Measurements from ENCODE around the gene LRRC63. TPM values are rescaled to one million over a fixed set of nuclear protein-coding genes. Genes with fewer than 3 reads are reported as not detected.

The LRRC63 gene
- total and polyA plus RNA-seq, 2 donors (not counting 3 experiments of a cell fraction or from before 2014, with no cell fraction given): 0.04 TPM; not detected in 1

DNA sequence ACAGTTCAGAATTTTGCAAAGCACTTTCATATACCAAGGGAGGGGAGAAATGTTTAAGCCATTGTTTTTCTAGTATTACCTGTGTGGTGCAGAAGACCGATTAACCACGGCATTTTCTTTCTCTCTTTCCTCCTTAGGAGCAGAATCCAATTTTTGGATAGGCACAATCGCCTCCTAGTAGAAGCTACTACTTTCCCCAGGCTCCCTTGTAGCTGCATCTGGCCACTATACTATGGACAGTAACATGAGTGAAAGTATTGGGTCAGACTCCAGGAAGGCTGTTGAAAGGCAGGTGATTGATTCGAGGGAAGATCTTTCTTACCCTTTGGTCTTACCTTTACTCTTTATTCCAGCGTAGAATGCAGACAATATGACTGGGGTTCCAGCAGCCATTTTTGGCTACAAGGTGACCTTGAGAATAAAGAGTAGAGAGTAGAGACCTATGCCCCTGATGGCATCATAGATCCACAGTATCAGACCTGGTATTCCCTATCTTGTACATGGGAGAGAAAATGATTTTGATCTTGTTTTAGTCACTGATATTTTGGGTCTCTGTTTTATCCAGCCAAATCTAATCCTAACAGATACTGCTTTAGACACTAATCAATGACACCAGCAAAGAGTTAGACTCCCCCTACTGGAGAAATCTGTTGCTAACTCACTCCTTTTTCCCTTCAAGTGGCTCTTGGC is 77.0 kb downstream of the LRRC63 start:
- no peak overlapping the region for H3K27ac ChIP-seq (ENCODE audit: insufficient read depth, low read depth, low read length)
- H3K4me1 ChIP-seq (ENCODE audit: control insufficient read depth, extremely low read depth, insufficient read depth, low read length): no peaks in the 10 kb centered on the region
- TF ChIP-seq EZH2 (IDR thresholded peaks at IDR 0.05; ENCODE audit: borderline replicate concordance, low read depth, low read length, severe bottlenecking) (no peak), POLR2A (IDR thresholded peaks at IDR 0.05; ENCODE audit: low read depth, low read length) (no peak), POLR2AphosphoS5 (IDR thresholded peaks at IDR 0.05; ENCODE audit: insufficient read depth, low read depth, low read length) (no peak), GATA2 (IDR thresholded peaks at IDR 0.05; ENCODE audit: insufficient read depth, insufficient read length, low read depth, low read length) (no peak), JUN (IDR thresholded peaks at IDR 0.05; ENCODE audit: borderline replicate concordance, insufficient read depth, insufficient read length, low read depth) (no peak), FOS (IDR thresholded peaks at IDR 0.05; ENCODE audit: borderline replicate concordance, insufficient read depth, low read length) (no peak)
- TF ChIP-seq, protein P1, sequence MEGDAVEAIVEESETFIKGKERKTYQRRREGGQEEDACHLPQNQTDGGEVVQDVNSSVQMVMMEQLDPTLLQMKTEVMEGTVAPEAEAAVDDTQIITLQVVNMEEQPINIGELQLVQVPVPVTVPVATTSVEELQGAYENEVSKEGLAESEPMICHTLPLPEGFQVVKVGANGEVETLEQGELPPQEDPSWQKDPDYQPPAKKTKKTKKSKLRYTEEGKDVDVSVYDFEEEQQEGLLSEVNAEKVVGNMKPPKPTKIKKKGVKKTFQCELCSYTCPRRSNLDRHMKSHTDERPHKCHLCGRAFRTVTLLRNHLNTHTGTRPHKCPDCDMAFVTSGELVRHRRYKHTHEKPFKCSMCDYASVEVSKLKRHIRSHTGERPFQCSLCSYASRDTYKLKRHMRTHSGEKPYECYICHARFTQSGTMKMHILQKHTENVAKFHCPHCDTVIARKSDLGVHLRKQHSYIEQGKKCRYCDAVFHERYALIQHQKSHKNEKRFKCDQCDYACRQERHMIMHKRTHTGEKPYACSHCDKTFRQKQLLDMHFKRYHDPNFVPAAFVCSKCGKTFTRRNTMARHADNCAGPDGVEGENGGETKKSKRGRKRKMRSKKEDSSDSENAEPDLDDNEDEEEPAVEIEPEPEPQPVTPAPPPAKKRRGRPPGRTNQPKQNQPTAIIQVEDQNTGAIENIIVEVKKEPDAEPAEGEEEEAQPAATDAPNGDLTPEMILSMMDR (IDR thresholded peaks at IDR 0.05; ENCODE audit: extremely low read depth in 1 of 2, insufficient read depth in 1 of 2, low read depth in 1 of 2, low read length in 2 of 2): peak; percentile 55 to 73
- TF ChIP-seq, protein P2, sequence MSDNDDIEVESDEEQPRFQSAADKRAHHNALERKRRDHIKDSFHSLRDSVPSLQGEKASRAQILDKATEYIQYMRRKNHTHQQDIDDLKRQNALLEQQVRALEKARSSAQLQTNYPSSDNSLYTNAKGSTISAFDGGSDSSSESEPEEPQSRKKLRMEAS (IDR thresholded peaks at IDR 0.05; ENCODE audit: insufficient read depth, insufficient read length): no peak
- FAIRE-seq: peak; percentile 85
- no peak overlapping the region for H3K4me3 ChIP-seq (replicated peaks in 1 of 3; ENCODE audit: insufficient read depth in 1 of 3, low read depth in 1 of 3, low read length in 3 of 3)
- no peak overlapping the region for H3K9ac ChIP-seq (replicated peaks; ENCODE audit: extremely low read depth, insufficient read depth, low read length)
- no peaks in the 10 kb centered on the region for H3K9me1 ChIP-seq (replicated peaks; ENCODE audit: control insufficient read depth, extremely low read depth, insufficient read depth, low read length)
- no peak overlapping the region for H2AFZ ChIP-seq (ENCODE audit: low read depth, low read length)
- H4K20me1 ChIP-seq (replicated peaks; ENCODE audit: control insufficient read depth, extremely low read depth, insufficient read depth, low read length): no peaks in the 10 kb centered on the region
- H3K79me2 ChIP-seq (ENCODE audit: control insufficient read depth, insufficient read depth, low read length): no peaks in the 10 kb centered on the region
- intact Hi-C loops (cut with micrococcal nuclease) (loop anchor here (1.0 to 2.0 kb wide), 2 partner anchors 124 to 128 kb away; no protein-coding TSS in a partner anchor), dilution Hi-C loops (cut with MboI; ENCODE audit: extremely low pct_ligation_motif_present, low sequenced_read_pairs) (no loop called here)
- ChIA-PET POLR2A (no interaction called here), CTCF (interaction anchor here (1.0 to 2.8 kb wide), 9 partner anchors 10 to 162 kb away, joined by 3 to 12 read pairs (median 6); no protein-coding TSS in a partner anchor)
- H3K4me2 ChIP-seq (ENCODE audit: insufficient read depth, low read length): no peak overlapping the region
- peak; percentile 50 for DNase-seq (ENCODE audit: low read depth, low spot score)
- BruUV-seq (replicated peaks): no TSS peak
- H3K36me3 ChIP-seq (ENCODE audit: control insufficient read depth in 2 of 2, extremely low read depth in 1 of 2, insufficient read depth in 2 of 2, low read length in 2 of 2): no peaks in the 10 kb centered on the region
- no peaks in the 10 kb centered on the region for H3K9me3 ChIP-seq (replicated peaks; ENCODE audit: control insufficient read depth, insufficient read depth, low read length)
- no peaks in the 10 kb centered on the region for H3K27me3 ChIP-seq (ENCODE audit: control insufficient read depth in 2 of 2, insufficient read depth in 2 of 2, low read length in 2 of 2)
